Heart right ventricle (tissue), 16 donors: ENCODE measurements around the gene UBE2O. TPM values are rescaled to one million over a fixed set of nuclear protein-coding genes. Genes with fewer than 3 reads are reported as not detected.

ENCODE experiments used
- ATAC-seq, 8 donors: fragments of 200-7000 bp; cut with Tn5 transposase; one replicate each; pipeline ENCODE4 v1.9.1; 2020; ENCODE audit warnings: mild to moderate bottlenecking in 8 of 8, moderate library complexity in 8 of 8, moderate number of reproducible peaks in 1 of 8
- DNase-seq, 2 donors: peaks; one replicate each; pipeline ENCODE4 v3.0.0-alpha.2; 2020
- H3K27ac ChIP-seq, 10 donors: fragments of 200-600 bp; sonication (generic) in 2 of 10; one replicate each; pipeline versions ENCODE4 v1.5.0 to v1.8.0; 2020 to 2022; ENCODE audit warnings: mild to moderate bottlenecking in 3 of 10
- H3K27me3 ChIP-seq, 7 donors: fragments of 200-600 bp; one replicate each; pipeline ENCODE4 v1.8.0; 2021 to 2022; ENCODE audit warnings: mild to moderate bottlenecking in 2 of 7
- H3K36me3 ChIP-seq, 9 donors: fragments of 200-600 bp; sonication (generic) in 1 of 9; one replicate each; pipeline versions ENCODE4 v1.5.0 to v1.8.0; 2020 to 2022; ENCODE audit warnings: mild to moderate bottlenecking in 2 of 9
- H3K4me1 ChIP-seq, 9 donors: fragments of 200-600 bp; sonication (generic) in 1 of 9; one replicate each; pipeline versions ENCODE4 v1.5.0 to v1.8.0; 2020 to 2022; ENCODE audit warnings: mild to moderate bottlenecking in 4 of 9
- H3K4me3 ChIP-seq, 10 donors: fragments of 200-600 bp; sonication (generic) in 2 of 10; one replicate each; pipeline versions ENCODE4 v1.5.0 to v1.8.0; 2020 to 2022; ENCODE audit warnings: mild to moderate bottlenecking in 7 of 10, moderate library complexity in 2 of 10
- H3K9me3 ChIP-seq, 11 donors: fragments of 200-600 bp in 10 of 11; sonication (generic) in 2 of 11; one replicate each; pipeline versions ENCODE4 v1.5.0 to v1.8.0; 2013 to 2022; ENCODE audit warnings: mild to moderate bottlenecking in 2 of 11, control low read depth in 1 of 11, moderate library complexity in 1 of 11
- WGBS, 2 donors: extraction: QIAGEN DNeasy Blood & Tissue Kit; methylation state at CpG; one replicate each; pipeline ENCODE4 v1.1.7; 2013; ENCODE audit warnings: inconsistent platforms in 1 of 2; 5-methylcytosine and 5-hydroxymethylcytosine counted together
- intact Hi-C, 10 donors: fragments of 100-400 bp; cut with DNase I; formaldehyde crosslinking; loops; one replicate each; pipeline versions ENCODE4 v1.11.1 to v1.14.2; 2022
- polyA plus RNA-seq, 2 donors: library from polyadenylated mRNA; stranded (reverse); fragments of 200-250 nt; gene quantifications; one replicate each; pipeline ENCODE4 v1.2.3, GENCODE V29; 2013
- total RNA-seq, 10 donors: library from RNA; stranded (reverse); fragmentation: NEBNext Ultra II Directional in 3 of 10; extraction: Animal tissue kit (Norgen Biotek cat#: 25700) in 3 of 10; gene quantifications; one replicate each; pipeline versions ENCODE4 v1.2.1 to v1.2.4, GENCODE V29; 2021 to 2023
- TF ChIP-seq, protein P1 (sequence below), 9 donors: fragments of 200-600 bp; sonication (generic) in 2 of 9; IDR thresholded peaks; one replicate each; pipeline versions ENCODE4 v1.5.0 to v1.8.0; 2021 to 2022; ENCODE audit warnings: antibody characterized with exemption in 9 of 9, mild to moderate bottlenecking in 5 of 9, moderate library complexity in 1 of 9
- donor health status: Arrhythmogenic right ventricular cardiomyopathy.
- donor health status: ischemic (EF 13 %, LVEDD 7.1; RV severe dilation, severe dysfunction).
- donor health status: healthy with polysubstance abuse.
- donor health status: DM: no; HTN: yes; CAD: no.
- donor health status: DM: no; HTN: no; CAD: no.
- donor health status: ischemic (EF 25% LVEDD 6.9; RV normal size, moderate dysfunction).
- donor health status: ischemic (EF 25% LVEDD 5.7; RV mildly dilated, moderate dysfunction).
- donor health status: healthy.
- donor health status: DM: yes; HTN: yes; CAD: no.
- donor health status: Ischemic cardiomyopathy.
- donor health status: ischemic (EF 35%, LVEDD 5.7; RV mildly dilated, moderate dysfunction).
- donor health status: nonischemic (EF 11% LVEDD 7.7; RV severe dilation, severe dysfunction).
- donor health status: DM: yes; HTN: yes; CAD: no.
- donor health status: PGD.
- donor health status: ischemic (EF 29% LVEDD 5.4; RV normal size, mild dysfunction).
- donor health status: nonischemic (EF 23%, LVEDD 6.1; RV moderate dilation, normal function).

The UBE2O gene
- total and polyA plus RNA-seq, 12 donors: 9.1 to 39.0 (median 34.3) TPM

DNA sequence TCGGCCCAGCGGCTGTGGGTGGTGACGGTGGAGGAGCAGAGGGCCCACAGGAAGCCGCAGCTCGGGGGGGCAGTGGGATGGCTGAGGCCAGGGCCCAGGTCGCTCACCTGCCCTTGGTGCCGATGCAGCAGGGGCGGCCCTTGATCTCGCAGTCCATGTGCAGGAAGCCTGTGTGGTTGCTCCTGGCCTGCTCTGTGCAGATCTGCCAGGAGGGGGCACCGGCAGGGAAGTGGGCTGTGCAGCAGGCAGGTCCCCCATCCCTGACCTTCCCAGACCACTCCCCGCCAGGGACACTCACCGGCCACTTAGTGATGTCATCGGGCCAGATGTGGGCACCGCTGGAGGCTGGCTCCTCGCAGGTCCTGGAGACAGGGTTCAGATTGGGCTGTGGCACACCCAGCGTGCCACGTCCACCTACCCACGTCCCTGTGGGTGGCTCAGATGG, 20.6 kb upstream of the UBE2O start:
- no peaks in the 10 kb centered on the region for H3K9me3 ChIP-seq
- H3K27ac ChIP-seq: no peak overlapping the region
- 81 to 89% methylated on average over 18 of the region's 18 CpGs for WGBS, 2 donors
- DNase-seq (no peak), ATAC-seq (peak in 2 of 8 donors; percentile 3 to 6)
- no peaks in the 10 kb centered on the region for H3K27me3 ChIP-seq
- H3K4me3 ChIP-seq: no peak overlapping the region
- intact Hi-C loops: no loop called here
- H3K4me1 ChIP-seq: peaks cover 0 to 11% (median 0%) of the 10 kb centered on the region in 9 donors
- peaks cover 0 to 82% (median 0%) of the 10 kb centered on the region in 9 donors for H3K36me3 ChIP-seq
- TF ChIP-seq, protein P1, sequence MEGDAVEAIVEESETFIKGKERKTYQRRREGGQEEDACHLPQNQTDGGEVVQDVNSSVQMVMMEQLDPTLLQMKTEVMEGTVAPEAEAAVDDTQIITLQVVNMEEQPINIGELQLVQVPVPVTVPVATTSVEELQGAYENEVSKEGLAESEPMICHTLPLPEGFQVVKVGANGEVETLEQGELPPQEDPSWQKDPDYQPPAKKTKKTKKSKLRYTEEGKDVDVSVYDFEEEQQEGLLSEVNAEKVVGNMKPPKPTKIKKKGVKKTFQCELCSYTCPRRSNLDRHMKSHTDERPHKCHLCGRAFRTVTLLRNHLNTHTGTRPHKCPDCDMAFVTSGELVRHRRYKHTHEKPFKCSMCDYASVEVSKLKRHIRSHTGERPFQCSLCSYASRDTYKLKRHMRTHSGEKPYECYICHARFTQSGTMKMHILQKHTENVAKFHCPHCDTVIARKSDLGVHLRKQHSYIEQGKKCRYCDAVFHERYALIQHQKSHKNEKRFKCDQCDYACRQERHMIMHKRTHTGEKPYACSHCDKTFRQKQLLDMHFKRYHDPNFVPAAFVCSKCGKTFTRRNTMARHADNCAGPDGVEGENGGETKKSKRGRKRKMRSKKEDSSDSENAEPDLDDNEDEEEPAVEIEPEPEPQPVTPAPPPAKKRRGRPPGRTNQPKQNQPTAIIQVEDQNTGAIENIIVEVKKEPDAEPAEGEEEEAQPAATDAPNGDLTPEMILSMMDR (IDR thresholded peaks at IDR 0.05): peak in 6 of 9 donors; percentile 5 to 35 (median 21)

DNA sequence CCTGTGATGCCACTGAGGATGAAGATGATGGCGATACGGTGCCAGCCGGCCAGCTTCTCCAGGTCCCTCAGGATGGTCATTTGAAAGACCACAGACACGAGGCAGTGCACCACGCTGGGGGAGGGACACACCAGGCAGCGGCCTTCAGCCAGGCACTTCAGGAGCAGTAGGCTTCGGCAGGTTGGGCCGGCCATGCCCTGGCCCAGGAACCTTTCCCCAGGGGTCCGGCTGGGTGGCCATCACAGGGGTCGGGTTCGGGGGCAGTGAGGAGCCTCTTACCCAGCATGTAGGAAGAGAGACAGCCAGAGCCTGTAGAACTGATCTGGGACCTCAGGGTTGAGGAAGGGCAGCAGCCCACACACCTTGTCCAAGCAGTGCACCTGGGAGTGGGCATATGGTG, 19.8 kb upstream of the UBE2O start:
- Histone ChIP-seq H3K4me3 (no peak overlapping the region), H3K36me3 (peaks cover 0 to 73% (median 0%) of the 10 kb centered on the region in 9 donors), H3K27ac (no peak overlapping the region), H3K4me1 (peaks cover 0 to 11% (median 0%) of the 10 kb centered on the region in 9 donors), H3K27me3 (no peaks in the 10 kb centered on the region), H3K9me3 (no peaks in the 10 kb centered on the region)
- 94 to 97% methylated on average over 11 of the region's 11 CpGs for WGBS, 2 donors
- ATAC-seq: no peak
- DNase-seq: no peak
- TF ChIP-seq, protein P1 (IDR thresholded peaks at IDR 0.05): no peak
- intact Hi-C loops: no loop called here

DNA sequence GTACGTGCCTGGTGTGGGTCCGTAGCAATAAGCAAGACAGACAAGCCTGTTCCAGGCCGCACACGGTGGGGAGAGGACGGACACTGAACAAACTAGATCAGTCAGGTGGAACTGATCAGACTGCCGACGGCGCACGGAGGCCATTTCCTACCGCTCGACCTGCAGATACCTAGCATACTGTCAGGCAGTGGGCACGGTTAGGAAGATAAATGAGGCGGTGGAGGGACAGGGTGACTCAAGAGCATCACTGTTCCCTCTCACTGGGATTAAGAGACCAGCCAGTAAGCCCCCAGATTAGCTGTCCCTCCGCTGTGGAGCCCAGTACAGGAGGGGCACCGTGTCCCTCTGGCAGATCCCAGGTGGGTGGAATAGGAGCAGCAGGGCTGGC, 19.3 kb upstream of the UBE2O start:
- DNase-seq: no peak
- H3K4me3 ChIP-seq: no peak overlapping the region
- TF ChIP-seq, protein P1 (IDR thresholded peaks at IDR 0.05): no peak
- H3K27ac ChIP-seq: no peak overlapping the region
- intact Hi-C loops: no loop called here
- 93% methylated on average over 15 of the region's 15 CpGs for WGBS, 2 donors
- ATAC-seq: no peak
- H3K4me1 ChIP-seq: peaks cover 0 to 11% (median 0%) of the 10 kb centered on the region in 9 donors
- H3K27me3 ChIP-seq: no peaks in the 10 kb centered on the region
- peaks cover 0 to 72% (median 0%) of the 10 kb centered on the region in 9 donors for H3K36me3 ChIP-seq
- no peaks in the 10 kb centered on the region for H3K9me3 ChIP-seq

DNA sequence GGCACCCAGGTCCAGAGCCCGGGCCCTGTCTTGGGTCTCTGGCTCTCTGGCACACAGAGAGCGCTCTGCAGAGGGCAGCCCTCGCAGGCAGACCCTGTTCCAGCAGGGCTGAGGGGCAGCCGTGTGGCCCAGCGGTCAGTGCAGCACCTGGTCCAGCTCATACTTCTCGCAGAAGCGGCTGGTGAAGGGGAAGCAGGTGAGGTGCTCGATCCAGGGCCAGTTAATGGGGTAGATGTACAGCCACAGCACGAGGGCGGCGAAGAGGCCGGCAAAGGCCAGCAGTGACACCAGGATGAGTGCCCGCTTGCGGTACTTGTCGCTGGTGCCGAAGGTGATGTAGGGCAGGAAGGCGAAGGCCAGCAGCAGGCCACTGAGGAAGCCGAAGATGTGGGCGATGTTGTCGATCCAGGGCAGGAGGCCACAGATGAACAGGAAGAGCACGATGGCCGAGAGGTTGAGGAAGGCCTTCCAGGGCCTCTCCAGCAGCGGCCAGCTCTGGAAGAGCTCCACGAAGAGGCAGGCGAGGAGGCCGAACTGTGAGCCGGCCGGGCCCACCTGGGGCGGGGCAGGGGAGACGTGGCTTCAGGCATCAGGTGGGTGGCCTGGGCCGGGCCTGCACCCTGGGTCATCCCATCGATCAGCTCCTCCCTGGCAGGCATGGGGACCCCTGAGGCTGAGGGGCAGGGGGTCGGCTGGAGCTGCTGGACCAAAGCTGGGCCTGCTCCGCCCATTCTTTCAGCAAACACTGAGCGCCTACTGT, 18.7 kb upstream of the UBE2O start:
- Histone ChIP-seq H3K4me3 (no peak overlapping the region), H3K27me3 (no peaks in the 10 kb centered on the region), H3K4me1 (peaks cover 0 to 11% (median 0%) of the 10 kb centered on the region in 9 donors), H3K27ac (no peak overlapping the region), H3K9me3 (no peaks in the 10 kb centered on the region), H3K36me3 (peaks cover 0 to 69% (median 0%) of the 10 kb centered on the region in 9 donors)
- ATAC-seq (no peak), DNase-seq (no peak)
- 94% methylated on average over 35 of the region's 35 CpGs for WGBS, 2 donors
- intact Hi-C loops: no loop called here
- TF ChIP-seq, protein P1 (IDR thresholded peaks at IDR 0.05): no peak
